Measurements from ENCODE around the gene ZNF217.
"Not testable (repeated sequence)": the region's sequence is repeated elsewhere in the genome, so short reads cannot be mapped to it uniquely, and the experiment has no call there.

DNA sequence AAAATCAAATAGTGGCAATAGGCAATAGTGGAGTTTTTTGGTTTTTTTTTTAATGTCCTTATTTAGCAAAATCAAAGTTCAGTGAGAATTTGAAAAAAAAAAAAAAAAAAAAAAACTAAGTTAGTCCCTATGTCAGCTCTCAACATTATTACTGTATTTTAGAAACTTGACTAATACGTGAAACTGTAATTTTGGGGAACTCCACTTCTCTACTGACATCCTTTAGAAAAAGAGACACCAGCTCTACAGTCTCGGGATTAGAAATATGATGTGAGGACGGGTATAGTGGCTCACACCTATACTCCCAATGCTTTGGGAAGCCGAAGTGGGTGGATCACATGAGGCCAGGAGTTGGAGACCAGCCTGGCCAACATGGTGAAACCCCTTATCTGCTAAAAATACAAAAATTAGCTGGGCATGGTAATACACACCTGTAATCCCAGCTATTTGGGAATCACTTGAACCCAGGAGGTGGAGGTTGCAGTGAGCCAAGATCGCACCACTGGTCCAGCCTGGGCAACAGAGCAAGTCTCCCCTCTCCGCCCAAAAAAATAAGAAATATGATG is 8.6 kb downstream of the ZNF217 start:
- TF ChIP-seq YY1 (IDR thresholded peaks at IDR 0.05; ENCODE audit: insufficient read depth, insufficient read length); SUZ12 (IDR thresholded peaks at IDR 0.05; ENCODE audit: extremely low read depth, insufficient read depth, insufficient read length); ZNF274 (IDR thresholded peaks at IDR 0.05; ENCODE audit: low read depth, low read length): not testable (repeated sequence)

Measured in NT2/D1 (cell line).